ENCODE measurements around the gene PCED1A.

- no peak for TF ChIP-seq CTCF (conservative IDR thresholded peaks at IDR 0.05; ENCODE audit: low read length)
- TF ChIP-seq EZH2phosphoT487 (IDR thresholded peaks at IDR 0.05; ENCODE audit: borderline replicate concordance, low read depth, low read length) = no peak
These were observed 24.2 kb upstream of the PCED1A start for GRCh38 chr20:2864626-2865025.
